CD4-positive, alpha-beta T cell (primary cell): Measurements from ENCODE around the gene CMSS1. TPM values are rescaled to one million over a fixed set of nuclear protein-coding genes. Genes with fewer than 3 reads are reported as not detected.

Source experiments
- ATAC-seq: fragments of 200-7000 bp; cut with Tn5 transposase; one replicate; pipeline ENCODE4 v1.10.0; 2022; ENCODE audit warnings: mild to moderate bottlenecking; ENCODE audit not compliant: poor library complexity
- CTCF ChIA-PET: fragments of 350-600 bp; sonication (Branson Sonifier 250); formaldehyde crosslinking; loops from one replicate; lab custom pipeline; 2021; ENCODE audit warnings: antibody characterized with exemption, inconsistent platforms; lab: Charles Lee
- POLR2A ChIA-PET: fragments of 350-600 bp; sonication (Branson Sonifier 250); formaldehyde crosslinking; loops from one replicate; lab custom pipeline; 2021; ENCODE audit warnings: antibody characterized with exemption, inconsistent platforms; lab: Charles Lee
- DNase-seq, 14 experiments: peaks; one replicate each; pipeline ENCODE4 v3.0.0-alpha.2; 2013 to 2020; ENCODE audit warnings: mixed read lengths in 2 of 14
- H3K27ac ChIP-seq, 2 donors: one replicate each; pipeline versions ENCODE4 v1.5.1 to v1.7.0; 2013; ENCODE audit warnings: low read length in 2 of 2, low read depth in 1 of 2, mild to moderate bottlenecking in 1 of 2
- H3K27me3 ChIP-seq, 2 experiments: 1 replicate in 1 of 2; 2 replicates in 1 of 2; pipeline versions ENCODE4 v1.6.1 to v1.7.0; 2013; ENCODE audit warnings: low read length in 2 of 2, control low read depth in 1 of 2, mild to moderate bottlenecking in 1 of 2, moderate library complexity in 1 of 2; ENCODE audit not compliant: insufficient read depth in 2 of 2, control insufficient read depth in 1 of 2
- H3K36me3 ChIP-seq: one replicate; pipeline ENCODE4 v1.6.1; 2013; ENCODE audit warnings: low read length, control low read depth; ENCODE audit not compliant: insufficient read depth
- H3K4me1 ChIP-seq: one replicate; pipeline ENCODE4 v1.6.1; 2013; ENCODE audit warnings: low read length, control low read depth; ENCODE audit not compliant: insufficient read depth
- H3K4me3 ChIP-seq: one replicate; pipeline ENCODE4 v1.5.1; 2013; ENCODE audit warnings: mild to moderate bottlenecking, low read length, moderate library complexity
- H3K9me3 ChIP-seq, 2 experiments: 1 replicate in 1 of 2; 2 replicates in 1 of 2; pipeline versions ENCODE4 v1.6.1 to v1.7.0; 2013; ENCODE audit warnings: low read length in 2 of 2, mild to moderate bottlenecking in 2 of 2, control low read depth in 1 of 2, moderate library complexity in 1 of 2; ENCODE audit not compliant: control insufficient read depth in 1 of 2, insufficient read depth in 1 of 2
- H3K27ac Mint-ChIP-seq: one replicate; pipeline ENCODE4 v1.8.0; 2020; ENCODE audit warnings: mixed read lengths
- H3K27me3 Mint-ChIP-seq: one replicate; pipeline ENCODE4 v1.8.0; 2021; ENCODE audit warnings: mixed read lengths
- H3K36me3 Mint-ChIP-seq: one replicate; pipeline ENCODE4 v1.8.0; 2021; ENCODE audit warnings: low read depth, mixed read lengths
- H3K4me1 Mint-ChIP-seq: one replicate; pipeline ENCODE4 v1.8.0; 2021; ENCODE audit warnings: low read depth, mixed read lengths
- H3K4me3 Mint-ChIP-seq: one replicate; pipeline ENCODE4 v1.8.0; 2020; ENCODE audit warnings: mild to moderate bottlenecking, mixed read lengths
- H3K9me3 Mint-ChIP-seq: one replicate; pipeline ENCODE4 v1.8.0; 2020; ENCODE audit warnings: mixed read lengths
- intact Hi-C, 2 experiments: fragments of 100-400 bp; cut with DNase I in 1 of 2; cut with micrococcal nuclease in 1 of 2; formaldehyde crosslinking; loops; one replicate each; pipeline versions ENCODE4 v1.15.1 to v1.9.0; 2023 to 2025; cut with DNase I, micrococcal nuclease
- total RNA-seq, 174 experiments: library from RNA in 2 of 174; stranded (reverse) in 2 of 174; gene quantifications; one replicate each; pipeline ENCODE4 v1.2.3 and lab custom pipeline; 2021 to 2026
- TF ChIP-seq, protein P1 (sequence below): fragments of 200-600 bp; IDR thresholded peaks from one replicate; pipeline ENCODE4 v1.8.0; 2022; ENCODE audit warnings: antibody characterized with exemption, mild to moderate bottlenecking

Gene CMSS1
- total RNA-seq, 2 experiments from 2014 or later: 12.2 TPM

DNA sequence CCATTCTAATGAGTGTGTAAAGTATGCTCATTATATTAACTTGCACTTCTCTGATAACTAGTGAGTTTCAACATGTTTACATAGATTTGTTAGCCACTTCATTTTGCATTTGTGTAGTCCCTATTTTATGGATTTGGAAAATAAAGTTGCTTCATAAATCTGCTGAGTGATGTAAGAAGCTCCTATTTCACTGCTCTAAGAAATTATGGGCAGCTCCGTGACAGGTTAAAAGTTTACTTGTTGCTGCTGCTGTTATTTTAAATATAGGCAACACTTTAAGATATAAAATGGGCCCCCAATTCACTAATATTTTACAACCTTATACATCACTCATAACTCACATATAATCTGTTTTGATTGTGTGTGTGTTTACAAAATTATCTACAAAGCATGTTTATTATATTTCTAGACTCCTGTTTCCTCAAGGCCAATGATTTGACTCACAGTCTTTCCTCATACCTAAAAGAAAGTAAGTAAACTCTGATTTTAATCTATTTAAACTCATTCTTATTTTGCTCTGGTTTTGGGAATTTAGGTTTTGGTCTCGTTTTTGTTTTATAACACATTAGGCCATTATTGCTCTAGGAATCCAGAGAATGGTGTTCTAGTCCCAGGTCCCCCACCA is 348.4 kb downstream of the CMSS1 start:
- DNase-seq: no peak
- no peaks in the 10 kb centered on the region for H3K27me3 Mint-ChIP-seq
- intact Hi-C loops: no loop called here
- H3K36me3 Mint-ChIP-seq: peaks cover 68% of the 10 kb centered on the region
- no peaks in the 10 kb centered on the region for H3K9me3 ChIP-seq
- TF ChIP-seq, protein P1, sequence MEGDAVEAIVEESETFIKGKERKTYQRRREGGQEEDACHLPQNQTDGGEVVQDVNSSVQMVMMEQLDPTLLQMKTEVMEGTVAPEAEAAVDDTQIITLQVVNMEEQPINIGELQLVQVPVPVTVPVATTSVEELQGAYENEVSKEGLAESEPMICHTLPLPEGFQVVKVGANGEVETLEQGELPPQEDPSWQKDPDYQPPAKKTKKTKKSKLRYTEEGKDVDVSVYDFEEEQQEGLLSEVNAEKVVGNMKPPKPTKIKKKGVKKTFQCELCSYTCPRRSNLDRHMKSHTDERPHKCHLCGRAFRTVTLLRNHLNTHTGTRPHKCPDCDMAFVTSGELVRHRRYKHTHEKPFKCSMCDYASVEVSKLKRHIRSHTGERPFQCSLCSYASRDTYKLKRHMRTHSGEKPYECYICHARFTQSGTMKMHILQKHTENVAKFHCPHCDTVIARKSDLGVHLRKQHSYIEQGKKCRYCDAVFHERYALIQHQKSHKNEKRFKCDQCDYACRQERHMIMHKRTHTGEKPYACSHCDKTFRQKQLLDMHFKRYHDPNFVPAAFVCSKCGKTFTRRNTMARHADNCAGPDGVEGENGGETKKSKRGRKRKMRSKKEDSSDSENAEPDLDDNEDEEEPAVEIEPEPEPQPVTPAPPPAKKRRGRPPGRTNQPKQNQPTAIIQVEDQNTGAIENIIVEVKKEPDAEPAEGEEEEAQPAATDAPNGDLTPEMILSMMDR: no peak
- no peaks in the 10 kb centered on the region for H3K4me1 ChIP-seq
- no peak overlapping the region for H3K27ac Mint-ChIP-seq
- H3K36me3 ChIP-seq: peaks cover 8% of the 10 kb centered on the region
- no peak for ATAC-seq
- no peaks in the 10 kb centered on the region for H3K9me3 Mint-ChIP-seq
- H3K4me3 ChIP-seq: no peak overlapping the region
- ChIA-PET CTCF (no interaction called here), POLR2A (no interaction called here)
- no peaks in the 10 kb centered on the region for H3K4me1 Mint-ChIP-seq
- H3K27ac ChIP-seq: no peak overlapping the region
- H3K27me3 ChIP-seq: no peaks in the 10 kb centered on the region
- no peak overlapping the region for H3K4me3 Mint-ChIP-seq

DNA sequence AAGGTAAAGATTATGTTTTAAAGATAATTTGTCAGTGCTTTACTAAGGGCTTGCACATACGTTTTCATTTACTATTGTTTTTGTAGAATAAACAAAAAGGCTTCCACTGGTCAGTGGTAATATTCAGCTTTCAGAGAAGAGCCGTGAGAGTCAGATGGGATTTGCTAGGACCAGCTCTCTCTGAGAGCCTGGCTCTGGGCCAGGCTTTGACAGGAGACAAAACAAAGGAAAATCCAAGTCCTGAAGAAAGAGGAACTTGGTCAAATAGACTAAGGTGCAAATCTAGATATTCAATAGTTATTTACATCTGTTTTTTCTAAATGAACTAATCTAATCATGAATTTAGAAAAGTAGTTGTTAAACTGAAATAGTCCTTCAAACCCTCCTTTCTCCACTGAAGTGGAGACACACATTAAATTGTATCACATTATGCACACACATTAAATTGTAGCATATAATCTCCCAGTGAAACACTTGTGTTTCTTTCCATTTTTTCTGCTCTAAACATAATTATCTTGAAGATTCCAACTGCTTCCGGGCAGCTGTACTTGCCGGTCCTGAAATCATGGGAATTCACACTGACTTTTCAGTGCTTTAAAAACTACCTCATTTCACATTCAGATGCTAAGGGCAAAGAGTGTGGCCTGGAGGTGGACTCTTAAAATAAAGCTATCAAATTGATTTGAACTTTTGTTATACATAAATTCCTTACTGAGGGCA is 351.7 kb downstream of the CMSS1 start:
- Mint-ChIP-seq H3K4me1 (no peaks in the 10 kb centered on the region), H3K4me3 (no peak overlapping the region), H3K27ac (no peak overlapping the region), H3K36me3 (peaks cover 82% of the 10 kb centered on the region), H3K27me3 (no peaks in the 10 kb centered on the region), H3K9me3 (no peaks in the 10 kb centered on the region)
- no peak for ATAC-seq
- Histone ChIP-seq H3K4me1 (no peaks in the 10 kb centered on the region), H3K9me3 (no peaks in the 10 kb centered on the region), H3K27ac (no peak overlapping the region), H3K27me3 (no peaks in the 10 kb centered on the region), H3K36me3 (peaks cover 5% of the 10 kb centered on the region), H3K4me3 (no peak overlapping the region)
- ChIA-PET CTCF (no interaction called here), POLR2A (no interaction called here)
- TF ChIP-seq, protein P1: no peak
- intact Hi-C loops: no loop called here
- no peak for DNase-seq

DNA sequence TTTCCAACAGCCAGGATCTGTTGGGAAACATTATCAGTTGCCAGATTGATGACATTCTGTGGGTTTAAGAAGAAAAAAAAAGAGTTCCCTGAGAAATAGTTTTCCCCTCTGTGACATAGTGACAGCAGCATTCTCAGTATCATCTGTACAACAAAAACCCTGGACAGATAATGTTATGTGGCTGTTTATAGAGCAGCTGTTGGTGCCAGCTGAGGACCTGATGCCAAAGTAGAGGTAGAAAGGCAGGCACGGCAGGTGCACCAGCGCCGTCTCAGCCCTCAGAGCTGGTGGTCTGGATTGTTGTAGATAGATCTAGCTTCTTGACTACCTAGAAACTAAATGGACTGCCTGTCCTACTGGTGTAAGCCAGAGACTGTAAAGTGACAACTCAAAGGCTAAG is 352.8 kb downstream of the CMSS1 start:
- Histone ChIP-seq H3K9me3 (no peaks in the 10 kb centered on the region), H3K27ac (no peak overlapping the region), H3K4me3 (no peak overlapping the region), H3K4me1 (no peaks in the 10 kb centered on the region), H3K36me3 (peaks cover 5% of the 10 kb centered on the region), H3K27me3 (no peaks in the 10 kb centered on the region)
- no peaks in the 10 kb centered on the region for H3K27me3 Mint-ChIP-seq
- H3K27ac Mint-ChIP-seq: no peak overlapping the region
- intact Hi-C loops: no loop called here
- CTCF ChIA-PET: no interaction called here
- DNase-seq (no peak), ATAC-seq (no peak)
- POLR2A ChIA-PET: no interaction called here
- peaks cover 89% of the 10 kb centered on the region for H3K36me3 Mint-ChIP-seq
- no peaks in the 10 kb centered on the region for H3K4me1 Mint-ChIP-seq
- H3K9me3 Mint-ChIP-seq: no peaks in the 10 kb centered on the region
- no peak overlapping the region for H3K4me3 Mint-ChIP-seq
- TF ChIP-seq, protein P1: no peak
